Measurements from ENCODE around the gene CLK4.

The CLK4 gene

GRCh38 chr5:178637356-178638074 is 10.7 kb upstream of the CLK4 start:
- no peak for DNase-seq (ENCODE audit: low spot score)

GRCh38 chr5:178632285-178632684 is 5.4 kb upstream of the CLK4 start:
- no peak for DNase-seq (ENCODE audit: low spot score)

- no peak for DNase-seq (ENCODE audit: low spot score)
Observed at GRCh38 chr5:178630951-178631350, 4.1 kb upstream of the CLK4 start.

- DNase-seq (ENCODE audit: low spot score) = no peak
Observed at GRCh38 chr5:178630475-178630930, 3.7 kb upstream of the CLK4 start.

DNA sequence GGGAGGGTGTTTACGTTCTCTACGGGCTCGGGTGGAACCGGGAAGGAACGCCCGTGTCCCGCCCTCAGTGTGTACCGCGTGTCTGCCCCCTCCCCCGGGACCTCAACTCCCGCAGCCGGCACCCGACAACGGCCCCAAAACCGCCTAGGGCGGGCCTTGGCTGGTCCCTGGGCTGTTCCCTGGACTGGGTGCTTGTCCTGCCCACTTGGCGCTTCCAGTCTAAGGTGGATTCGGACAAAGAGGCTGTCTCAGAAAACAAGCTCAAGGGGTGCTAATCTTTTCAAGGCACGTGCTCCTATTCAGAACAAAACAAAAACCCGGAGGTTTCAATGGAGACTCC is 379 bp upstream of the CLK4 start:
- no peak for DNase-seq (ENCODE audit: low spot score)

DNA sequence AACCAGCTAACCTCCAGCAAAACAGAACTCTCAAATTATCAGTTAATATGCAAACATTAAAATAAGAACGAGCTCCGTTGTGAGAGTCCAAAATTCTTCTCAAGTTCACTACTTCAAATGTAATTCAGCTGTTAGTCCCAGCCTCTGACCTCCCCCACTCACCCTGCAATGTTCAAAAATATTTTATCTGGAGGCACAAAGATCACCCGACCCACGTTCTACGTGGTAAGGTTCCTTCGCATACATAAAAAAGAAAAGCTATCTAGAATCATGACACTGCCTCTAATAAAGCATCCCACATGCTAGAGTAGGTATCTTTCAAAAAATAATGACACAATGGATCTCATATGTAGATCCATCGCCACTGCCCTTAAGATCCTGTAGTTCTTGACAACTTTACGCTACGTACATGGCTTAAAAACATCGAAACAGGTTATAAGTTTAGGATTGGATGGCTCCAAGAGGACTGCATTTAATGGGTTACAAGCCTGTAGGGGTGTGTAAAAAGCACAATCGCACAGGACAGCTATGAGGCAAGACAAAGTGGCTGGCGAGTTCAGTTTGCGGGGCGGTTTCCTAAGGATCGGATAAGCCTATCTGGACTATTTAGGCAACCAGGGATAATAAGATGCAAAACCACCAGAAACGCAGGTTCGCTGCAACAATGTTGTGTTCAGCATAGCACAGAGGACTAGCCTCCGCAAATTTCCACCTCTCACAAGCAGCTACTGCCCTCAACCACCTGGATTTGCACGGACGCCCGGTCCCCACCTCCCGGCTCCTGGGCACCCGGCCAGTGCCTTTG is 969 bp downstream of the CLK4 start:
- peak; percentile 9 for DNase-seq (ENCODE audit: low spot score)

DNA sequence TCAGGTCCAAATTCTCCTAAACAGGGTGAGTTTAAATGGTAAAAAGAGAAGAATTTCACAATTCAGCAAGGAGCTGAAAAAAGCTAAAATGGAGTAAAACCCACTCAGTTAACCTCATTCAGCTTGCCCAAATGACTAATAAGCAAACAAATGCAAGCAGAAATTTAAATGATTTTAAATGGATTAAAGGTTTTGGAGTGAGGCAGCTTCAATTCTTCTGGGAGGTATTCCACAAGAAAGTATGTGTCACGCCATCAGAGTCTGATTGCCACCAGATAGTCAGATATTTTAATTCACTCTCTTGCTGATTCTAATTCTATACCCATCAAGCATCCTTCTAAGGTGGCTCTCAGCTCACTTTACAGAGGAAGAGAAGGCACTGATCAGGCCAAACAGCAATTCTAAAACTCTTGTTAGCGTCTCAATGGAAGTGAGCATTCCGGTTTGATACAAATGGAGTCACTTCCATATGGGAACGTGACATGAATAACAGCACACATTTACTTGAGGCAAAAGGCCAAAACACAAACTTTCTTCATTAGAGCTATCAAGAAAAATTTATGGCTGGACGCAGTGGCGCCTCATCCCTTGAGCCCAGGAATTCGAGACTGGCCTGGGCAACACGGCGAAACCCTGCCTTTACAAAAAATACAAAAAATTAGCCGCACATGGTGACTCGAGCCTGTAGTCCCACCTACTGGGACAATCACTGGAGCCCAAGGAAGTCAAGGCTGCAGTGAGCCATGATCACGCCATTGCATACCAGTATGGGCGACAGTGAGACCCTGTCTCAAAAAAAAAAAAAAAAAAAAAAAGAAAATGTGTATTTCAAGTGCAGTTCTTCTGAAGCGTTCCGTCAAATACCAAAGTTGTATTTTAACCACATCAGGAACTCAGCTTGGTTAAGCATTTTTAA is 2.0 kb downstream of the CLK4 start:
- DNase-seq (ENCODE audit: low spot score) = no peak

GRCh38 chr5:178622679-178623247 is 4.1 kb downstream of the CLK4 start:
- no peak for DNase-seq (ENCODE audit: low spot score)

- no peak for DNase-seq (ENCODE audit: low spot score)
Observed at GRCh38 chr5:178619390-178619789, 7.5 kb downstream of the CLK4 start.

DNA sequence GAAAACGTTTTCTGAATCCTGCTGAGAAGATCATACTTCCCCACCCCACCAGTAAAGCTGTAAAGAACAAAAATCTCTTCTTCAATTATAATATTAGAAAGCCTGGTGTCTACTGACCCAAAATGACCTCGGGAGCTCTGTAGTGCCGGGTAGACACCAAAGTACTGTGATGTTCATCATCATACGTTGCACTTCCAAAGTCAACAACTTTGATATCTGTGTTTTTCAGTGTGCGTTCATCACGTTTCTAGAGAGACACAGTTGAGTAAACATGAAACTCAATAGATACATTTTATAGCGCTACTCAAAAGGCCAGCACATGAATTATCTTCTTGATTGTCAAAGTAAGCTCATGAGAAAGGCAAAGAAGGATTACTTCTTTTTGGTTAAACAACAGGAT is 14.6 kb downstream of the CLK4 start:
- no peak for DNase-seq (ENCODE audit: low spot score)

- DNase-seq (ENCODE audit: low spot score) = no peak
Observed at GRCh38 chr5:178606269-178606668, 20.6 kb downstream of the CLK4 start.

DNA sequence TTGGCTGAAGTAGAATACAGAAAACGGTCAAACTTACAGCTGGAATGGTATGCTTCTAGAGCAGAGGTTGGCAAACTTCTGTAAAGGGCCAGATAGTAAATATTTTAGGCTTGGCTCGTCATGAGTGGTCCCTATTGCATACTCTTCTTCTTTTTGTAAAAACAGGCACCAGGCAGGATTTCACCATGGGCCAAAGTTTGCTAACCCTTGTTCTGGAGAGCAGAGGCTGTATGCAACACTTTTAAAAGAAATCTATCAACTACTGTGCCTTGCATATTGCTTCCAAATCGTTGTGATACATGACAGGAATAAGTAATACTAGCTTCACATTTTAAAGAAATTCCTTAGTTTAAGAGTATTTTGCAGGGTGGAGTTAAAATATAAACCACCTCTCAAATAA is 21.1 kb downstream of the CLK4 start:
- no peak for DNase-seq (ENCODE audit: low spot score)

- DNase-seq (ENCODE audit: low spot score) = no peak
Observed at GRCh38 chr5:178602752-178603151, 24.1 kb downstream of the CLK4 start.

DNA sequence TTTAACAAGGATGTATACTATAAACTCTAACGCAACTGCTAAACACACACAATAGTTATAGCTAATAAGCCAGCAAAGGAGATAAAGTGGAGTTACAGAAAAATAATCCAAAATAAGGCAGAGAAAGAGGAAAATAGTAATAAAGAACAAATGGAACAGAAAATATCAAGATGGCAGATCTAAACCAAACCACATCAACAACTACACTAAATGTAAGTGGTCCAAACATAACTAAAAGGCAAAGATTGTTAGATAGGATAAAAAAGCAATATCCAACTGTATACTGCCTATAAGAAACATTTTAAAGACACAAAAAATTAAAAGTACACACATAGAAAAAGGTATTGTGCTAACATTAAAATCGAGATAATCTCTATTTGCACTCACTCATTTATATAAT is 31.1 kb downstream of the CLK4 start:
- DNase-seq (ENCODE audit: low spot score) = no peak

DNA sequence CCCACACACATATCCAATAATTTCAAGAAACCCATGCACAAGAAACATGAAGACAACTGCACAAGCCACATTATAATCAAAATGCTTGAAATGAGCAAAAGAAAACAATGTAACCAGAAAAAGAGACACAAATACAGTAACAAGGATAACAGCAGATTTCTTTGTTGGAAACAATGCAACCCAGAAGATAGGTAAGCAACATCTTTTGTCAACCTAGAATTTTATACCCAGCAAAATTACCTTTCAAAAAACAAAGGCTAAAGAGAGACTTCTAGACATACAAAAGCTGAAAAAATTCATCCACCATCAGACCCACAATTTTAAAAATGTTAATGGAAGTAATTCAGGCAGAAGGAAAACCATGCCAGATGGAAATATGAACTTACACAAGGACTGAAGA is 31.7 kb downstream of the CLK4 start:
- DNase-seq (ENCODE audit: low spot score) = no peak

DNA sequence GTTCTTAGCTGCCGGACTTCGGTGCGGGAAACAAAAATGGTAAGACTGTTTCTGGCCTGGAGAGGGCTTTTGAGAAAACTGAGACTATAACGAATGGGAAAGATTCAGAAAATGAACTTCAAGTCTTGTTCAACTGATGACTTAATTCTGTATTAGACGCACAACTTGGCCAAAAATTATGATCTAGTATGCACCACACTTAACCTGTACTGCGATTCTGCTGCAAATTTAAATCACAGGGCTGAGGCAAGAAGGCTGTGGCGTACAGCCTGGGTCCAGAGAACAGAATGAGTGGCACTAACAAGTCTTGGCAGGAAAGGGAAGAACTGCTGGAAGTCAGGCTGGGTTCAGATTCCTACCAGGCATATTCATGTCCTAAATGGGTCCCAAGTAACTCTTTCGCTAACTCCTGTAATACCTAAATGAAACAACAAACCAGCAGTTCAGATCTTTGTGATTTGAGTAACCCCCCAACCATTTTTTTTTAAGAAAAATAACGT is 35.9 kb downstream of the CLK4 start:
- DNase-seq (ENCODE audit: low spot score) = no peak

- peak; percentile 16 for DNase-seq (ENCODE audit: low spot score)
Observed at GRCh38 chr5:178590141-178590923, 36.5 kb downstream of the CLK4 start, which contains the start of gene COL23A1. Gene COL23A1 (minus strand): TSS chr5:178590393.

DNA sequence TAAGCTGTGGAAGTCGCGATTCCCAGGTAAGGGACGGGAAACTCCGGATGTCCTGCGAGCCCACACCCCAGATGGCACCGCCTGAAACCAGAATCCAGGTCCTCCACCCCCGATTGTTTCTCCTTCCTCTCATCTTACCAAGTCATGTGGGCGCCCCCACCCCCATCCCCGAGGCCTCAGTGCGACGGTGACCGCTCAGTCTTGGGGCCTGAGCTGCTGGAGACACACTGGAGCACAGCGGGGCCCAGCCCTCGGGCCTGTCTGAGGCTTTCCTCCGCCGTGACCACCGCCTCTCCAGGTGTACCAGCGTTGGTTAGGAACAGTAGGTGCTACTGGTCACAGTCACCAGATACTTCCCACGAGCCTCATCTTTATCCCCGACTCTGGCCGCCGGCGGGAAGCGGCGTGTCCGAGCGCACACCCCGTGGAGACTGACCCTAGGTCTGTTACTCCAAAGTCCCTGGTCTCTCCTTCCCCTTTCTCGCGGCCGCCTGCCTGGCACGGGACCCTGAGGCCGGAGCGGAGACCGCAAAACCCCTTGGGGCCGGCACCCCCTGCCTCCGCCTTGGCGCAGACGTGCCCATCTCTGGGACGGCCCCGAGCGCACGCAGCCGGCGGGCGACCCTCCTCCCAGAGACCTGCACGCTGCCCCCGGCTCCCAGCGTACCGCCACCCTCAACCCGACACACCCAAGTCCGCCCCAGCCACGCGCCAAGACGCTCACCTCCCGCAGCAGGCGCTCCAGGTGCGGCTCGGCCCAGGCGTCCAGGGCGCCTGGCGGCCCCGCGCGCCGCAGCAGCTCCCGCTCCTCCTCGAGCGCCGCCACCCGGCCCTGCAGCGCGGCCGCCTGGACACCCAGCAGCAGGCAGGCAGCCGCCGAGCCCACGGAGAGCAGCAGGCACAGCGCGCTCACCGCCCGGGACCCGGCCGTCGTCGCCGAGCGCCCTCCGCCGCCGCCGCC is 37.4 kb downstream of the CLK4 start:
- peak; percentile 13 for DNase-seq (ENCODE audit: low spot score)

DNA sequence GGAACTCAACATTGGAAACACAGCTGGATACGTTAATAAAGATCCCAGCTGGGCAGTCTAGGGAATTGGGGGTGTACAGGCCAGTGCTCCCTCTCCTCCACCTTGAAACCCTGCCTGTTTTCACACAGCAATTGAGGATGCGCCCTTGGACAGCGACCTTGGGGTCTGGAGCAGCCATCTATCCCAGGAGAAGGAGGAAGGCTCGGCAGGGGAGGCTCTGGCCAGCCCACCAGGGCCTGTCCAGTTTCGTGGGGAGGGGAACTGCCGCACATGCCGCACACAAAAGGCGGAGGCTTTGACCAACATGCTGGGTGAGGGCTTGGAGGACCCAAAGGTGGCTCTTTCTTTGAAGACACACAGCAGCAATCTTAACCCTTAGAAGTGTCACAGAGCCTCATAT is 38.1 kb downstream of the CLK4 start:
- DNase-seq (ENCODE audit: low spot score) = no peak

Measured in globus pallidus (tissue), 1 donor.